Measurements from ENCODE around the gene PRDM2.

The PRDM2 gene

DNA sequence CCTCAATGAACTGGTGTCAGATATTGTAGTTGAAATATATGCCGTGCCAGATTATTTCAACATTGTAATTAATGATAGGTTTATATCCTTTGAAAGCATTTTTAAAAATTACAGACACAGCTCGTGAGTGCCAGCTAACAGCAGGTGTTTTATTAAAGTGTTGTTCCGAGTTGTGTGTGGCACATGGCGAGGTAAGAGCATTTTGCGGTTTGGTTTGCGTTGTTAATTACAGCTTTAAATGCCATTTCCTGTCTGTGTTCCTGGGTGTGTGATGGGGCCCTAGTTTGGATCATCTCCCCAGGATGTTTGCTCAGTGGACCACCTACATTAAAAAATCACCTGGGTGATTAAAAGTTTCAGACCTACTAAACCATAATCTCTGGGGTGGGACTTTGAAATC is 97.4 kb downstream of the PRDM2 start:
- H3K27ac ChIP-seq, result no peak overlapping the region
- TF ChIP-seq ZFX (IDR thresholded peaks at IDR 0.05), result no peak
- TF ChIP-seq, protein P1, sequence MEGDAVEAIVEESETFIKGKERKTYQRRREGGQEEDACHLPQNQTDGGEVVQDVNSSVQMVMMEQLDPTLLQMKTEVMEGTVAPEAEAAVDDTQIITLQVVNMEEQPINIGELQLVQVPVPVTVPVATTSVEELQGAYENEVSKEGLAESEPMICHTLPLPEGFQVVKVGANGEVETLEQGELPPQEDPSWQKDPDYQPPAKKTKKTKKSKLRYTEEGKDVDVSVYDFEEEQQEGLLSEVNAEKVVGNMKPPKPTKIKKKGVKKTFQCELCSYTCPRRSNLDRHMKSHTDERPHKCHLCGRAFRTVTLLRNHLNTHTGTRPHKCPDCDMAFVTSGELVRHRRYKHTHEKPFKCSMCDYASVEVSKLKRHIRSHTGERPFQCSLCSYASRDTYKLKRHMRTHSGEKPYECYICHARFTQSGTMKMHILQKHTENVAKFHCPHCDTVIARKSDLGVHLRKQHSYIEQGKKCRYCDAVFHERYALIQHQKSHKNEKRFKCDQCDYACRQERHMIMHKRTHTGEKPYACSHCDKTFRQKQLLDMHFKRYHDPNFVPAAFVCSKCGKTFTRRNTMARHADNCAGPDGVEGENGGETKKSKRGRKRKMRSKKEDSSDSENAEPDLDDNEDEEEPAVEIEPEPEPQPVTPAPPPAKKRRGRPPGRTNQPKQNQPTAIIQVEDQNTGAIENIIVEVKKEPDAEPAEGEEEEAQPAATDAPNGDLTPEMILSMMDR (conservative IDR thresholded peaks at IDR 0.05), result no peak

DNA sequence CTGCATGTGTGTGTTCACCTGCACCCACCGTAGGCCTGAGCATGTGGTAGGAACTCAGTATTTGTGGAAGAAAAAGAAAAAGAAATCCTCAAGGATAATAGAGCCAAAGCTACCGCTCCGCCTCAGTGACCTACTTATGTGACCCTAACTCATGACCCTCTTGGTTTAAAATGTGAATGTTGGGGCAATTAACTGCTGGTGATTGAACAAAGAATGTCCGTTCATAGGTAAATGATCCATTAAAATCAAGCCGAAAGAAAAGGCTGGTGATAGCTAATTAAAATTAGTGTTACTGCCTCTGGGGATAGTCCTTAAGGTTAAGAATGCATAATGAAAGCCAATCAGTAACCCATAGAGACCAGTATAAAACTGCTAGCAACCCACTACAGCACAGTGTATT is 98.1 kb downstream of the PRDM2 start:
- TF ChIP-seq, protein P1 (conservative IDR thresholded peaks at IDR 0.05), result no peak
- no peak for TF ChIP-seq ZFX (IDR thresholded peaks at IDR 0.05)
- no peak overlapping the region for H3K27ac ChIP-seq

DNA sequence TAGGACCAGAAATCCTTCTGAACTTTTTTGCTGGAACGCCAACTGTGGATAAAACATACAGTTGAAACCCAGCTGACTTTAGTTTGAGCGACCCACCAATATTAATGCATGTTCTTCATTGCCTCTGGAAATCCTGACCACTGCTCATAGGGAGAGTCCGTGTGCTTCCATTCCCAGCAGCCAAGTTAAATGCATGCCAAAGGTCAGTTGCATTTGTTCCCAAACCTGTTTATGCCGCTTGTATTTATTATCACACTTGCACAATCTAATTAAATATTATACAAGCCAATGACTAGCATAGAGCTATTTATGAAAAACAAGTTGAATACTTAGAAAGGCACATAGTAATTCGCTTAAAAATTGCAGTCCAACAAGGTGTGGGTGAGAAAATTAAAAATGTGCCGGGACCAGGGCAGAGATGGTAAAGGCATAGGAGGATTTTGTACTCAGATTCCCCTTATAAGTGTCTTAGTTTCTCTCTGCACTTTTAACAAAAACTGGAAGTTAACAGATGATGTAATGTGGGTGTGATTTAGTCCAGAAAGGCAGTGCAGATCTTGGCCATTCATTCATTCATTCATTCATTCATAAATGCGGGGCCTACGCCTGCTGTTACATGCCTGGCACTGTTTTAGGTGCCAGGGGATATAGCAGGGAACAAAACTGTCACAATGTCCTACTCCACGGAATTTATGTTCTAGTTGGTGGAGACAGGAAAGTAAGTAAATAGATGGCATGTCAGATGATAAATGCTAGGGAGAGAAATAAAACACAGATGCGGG is 99.7 kb downstream of the PRDM2 start:
- TF ChIP-seq, protein P1 (conservative IDR thresholded peaks at IDR 0.05), result no peak
- TF ChIP-seq ZFX (IDR thresholded peaks at IDR 0.05), result no peak
- H3K27ac ChIP-seq, result peak overlapping the region; percentile 72

DNA sequence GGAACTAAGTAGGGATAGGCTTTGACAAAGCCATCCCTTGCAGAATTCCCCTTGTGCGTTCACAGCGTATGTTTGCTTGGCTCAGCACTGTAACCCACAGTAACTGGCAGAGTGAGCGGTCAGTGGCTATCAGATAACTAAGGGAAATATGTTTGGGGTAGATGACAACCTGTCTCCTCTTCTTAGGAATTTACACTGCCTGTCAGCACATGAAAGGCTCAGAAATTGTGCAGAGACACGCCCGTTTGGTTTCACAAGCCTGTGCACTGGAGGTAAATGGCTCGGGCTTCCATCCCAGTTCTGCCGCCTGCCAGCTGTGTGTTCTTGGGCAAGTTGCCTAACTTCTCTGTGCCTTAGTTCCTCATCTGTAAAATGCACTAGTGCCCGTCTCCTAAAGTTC is 101.2 kb downstream of the PRDM2 start:
- peak overlapping the region; percentile 72 for H3K27ac ChIP-seq
- TF ChIP-seq ZFX (IDR thresholded peaks at IDR 0.05), result no peak
- TF ChIP-seq, protein P1 (conservative IDR thresholded peaks at IDR 0.05), result no peak

DNA sequence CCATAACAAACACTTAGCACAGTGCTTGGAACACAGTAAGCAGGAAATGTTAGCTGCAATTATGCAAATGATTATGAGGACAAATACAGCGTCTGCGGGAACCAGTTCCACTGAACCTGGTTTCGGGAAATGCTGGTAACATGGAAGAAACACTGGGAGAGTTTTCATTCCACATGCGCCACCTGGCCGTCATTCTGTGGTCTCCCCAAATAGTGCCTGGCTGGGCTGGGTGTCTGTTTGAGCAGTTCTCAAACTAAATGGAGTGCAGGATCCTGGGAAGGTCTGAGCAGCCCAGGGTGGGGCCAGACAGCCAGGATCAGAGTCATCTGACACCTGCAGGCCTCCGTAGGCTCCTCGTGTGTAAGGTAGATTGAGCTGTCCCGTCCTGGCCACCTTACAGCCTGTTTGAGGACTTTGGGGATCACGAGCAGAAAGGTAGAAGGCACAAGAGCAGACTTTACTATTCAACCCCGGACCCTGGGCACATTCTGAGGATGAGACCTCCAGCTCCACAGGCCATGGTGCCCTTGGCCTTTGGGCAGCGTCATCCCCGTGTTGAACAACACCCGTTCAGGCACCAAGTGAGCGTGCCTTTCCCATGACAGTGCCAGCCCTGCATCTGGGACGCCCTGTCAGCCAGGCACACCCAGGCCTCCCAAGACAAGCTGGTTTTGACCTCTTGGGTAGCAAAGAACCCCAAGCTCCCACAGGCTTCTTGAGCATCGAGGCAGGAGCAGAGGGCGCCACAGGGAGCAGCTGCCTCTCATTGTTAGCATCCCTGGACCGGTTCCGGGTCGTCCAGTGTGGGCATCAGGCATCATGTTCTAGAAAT is 101.9 kb downstream of the PRDM2 start:
- TF ChIP-seq ZFX (IDR thresholded peaks at IDR 0.05), result no peak
- TF ChIP-seq, protein P1 (conservative IDR thresholded peaks at IDR 0.05), result peak; percentile 37
- peak overlapping the region; percentile 72 for H3K27ac ChIP-seq

DNA sequence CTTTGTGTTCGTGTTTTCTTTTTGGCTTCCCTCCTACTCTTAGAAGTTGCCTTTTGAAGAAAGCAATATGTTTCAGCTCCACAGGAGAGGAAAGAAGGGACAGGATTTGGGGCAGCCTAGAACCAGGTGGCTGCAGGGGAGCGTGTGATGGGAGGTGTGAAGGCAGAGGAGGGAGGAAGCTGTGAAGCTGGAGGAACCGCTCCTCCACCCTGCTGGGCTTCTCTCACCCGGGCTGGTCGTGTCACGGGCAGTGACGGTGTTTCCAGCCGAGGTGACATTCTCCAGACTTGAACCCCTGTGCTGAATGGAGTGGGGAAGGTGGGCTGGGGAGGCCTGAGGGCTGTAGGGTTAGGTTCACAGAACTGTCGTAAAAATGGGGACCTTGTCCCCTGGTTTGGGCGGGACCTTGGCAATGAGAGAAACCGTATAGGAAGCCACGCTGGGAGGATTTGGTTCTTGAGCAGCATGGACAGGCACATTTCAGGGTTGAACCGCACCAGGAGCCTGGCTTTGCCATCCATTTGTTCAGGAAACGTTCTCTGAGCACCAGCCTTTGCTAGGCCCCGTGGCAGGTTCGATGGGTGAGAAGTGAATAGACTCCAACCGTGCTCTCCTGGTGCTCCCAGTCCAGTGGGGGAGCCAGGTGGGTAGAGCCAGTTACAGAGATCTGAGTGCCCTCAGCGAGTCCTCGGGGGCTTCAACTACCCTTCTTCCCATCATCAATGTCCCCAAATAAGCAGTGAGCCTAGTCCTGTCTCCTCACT is 103.0 kb downstream of the PRDM2 start:
- no peak overlapping the region for H3K27ac ChIP-seq
- TF ChIP-seq, protein P1 (conservative IDR thresholded peaks at IDR 0.05), result no peak

All from C4-2B (cell line).